Endothelial cell (in vitro differentiated cells): Measurements from ENCODE around the gene COBL. TPM values are rescaled to one million over a fixed set of nuclear protein-coding genes. Genes with fewer than 3 reads are reported as not detected.

Source experiments
- DNase-seq: peaks from one replicate; pipeline ENCODE4 v3.0.0; 2021; ENCODE audit warnings: low spot score
- H3K27ac Mint-ChIP-seq: one replicate; pipeline ENCODE4 v1.8.0; 2021; ENCODE audit warnings: mixed read lengths, inconsistent platforms; ENCODE audit not compliant: unreplicated experiment
- H3K27me3 Mint-ChIP-seq: one replicate; pipeline ENCODE4 v1.8.0; 2021; ENCODE audit warnings: mild to moderate bottlenecking, moderate library complexity, mixed read lengths, inconsistent platforms; ENCODE audit not compliant: unreplicated experiment
- H3K36me3 Mint-ChIP-seq: one replicate; pipeline ENCODE4 v1.8.0; 2021; ENCODE audit warnings: mild to moderate bottlenecking, low read depth, mixed read lengths, inconsistent platforms; ENCODE audit not compliant: unreplicated experiment
- H3K4me1 Mint-ChIP-seq: one replicate; pipeline ENCODE4 v1.8.0; 2021; ENCODE audit warnings: mild to moderate bottlenecking, mixed read lengths, inconsistent platforms; ENCODE audit not compliant: unreplicated experiment
- H3K4me3 Mint-ChIP-seq: one replicate; pipeline ENCODE4 v1.8.0; 2021; ENCODE audit warnings: mild to moderate bottlenecking, mixed read lengths, inconsistent platforms; ENCODE audit not compliant: unreplicated experiment
- H3K9me3 Mint-ChIP-seq: one replicate; pipeline ENCODE4 v1.8.0; 2021; ENCODE audit warnings: mixed read lengths, inconsistent platforms; ENCODE audit not compliant: unreplicated experiment
- CTCF ChIP-seq: fragments of 200-600 bp; sonication (generic); IDR thresholded peaks from one replicate; pipeline ENCODE4 v1.5.0; 2021; ENCODE audit warnings: antibody characterized with exemption; ENCODE audit not compliant: unreplicated experiment
- total RNA-seq: library from RNA; stranded (reverse); fragmentation: NEBNext Ultra II Directional; extraction: Animal tissue kit (Norgen Biotek cat#: 25700); gene quantifications from one replicate; pipeline ENCODE4 v1.2.1, GENCODE V29; 2021; ENCODE audit not compliant: unreplicated experiment

COBL gene
- total RNA-seq, 1 donor from 2014 or later, result 1.8 TPM

- Mint-ChIP-seq H3K36me3 (no peaks in the 10 kb centered on the region), H3K4me1 (no peaks in the 10 kb centered on the region), H3K27ac (no peak overlapping the region), H3K4me3 (no peak overlapping the region), H3K9me3 (no peaks in the 10 kb centered on the region), H3K27me3 (peaks cover 4% of the 10 kb centered on the region)
- DNase-seq, result no peak
- no peak for TF ChIP-seq CTCF
Measured at GRCh38 chr7:51274955-51275354, 41.7 kb downstream of the COBL start.

- Mint-ChIP-seq H3K36me3 (no peaks in the 10 kb centered on the region), H3K4me1 (no peaks in the 10 kb centered on the region), H3K27me3 (peaks cover 4% of the 10 kb centered on the region), H3K4me3 (no peak overlapping the region), H3K27ac (no peak overlapping the region), H3K9me3 (no peaks in the 10 kb centered on the region)
- no peak for TF ChIP-seq CTCF
- DNase-seq, result no peak
Measured at GRCh38 chr7:51274001-51274400, 42.6 kb downstream of the COBL start.

GRCh38 chr7:51273360-51273759 lies 43.2 kb downstream of the COBL start:
- no peaks in the 10 kb centered on the region for H3K36me3 Mint-ChIP-seq
- no peak overlapping the region for H3K4me3 Mint-ChIP-seq
- no peak overlapping the region for H3K27ac Mint-ChIP-seq
- peaks cover 4% of the 10 kb centered on the region for H3K27me3 Mint-ChIP-seq
- DNase-seq, result no peak
- H3K4me1 Mint-ChIP-seq, result no peaks in the 10 kb centered on the region
- TF ChIP-seq CTCF, result no peak
- H3K9me3 Mint-ChIP-seq, result no peaks in the 10 kb centered on the region

GRCh38 chr7:51270965-51271364 lies 45.6 kb downstream of the COBL start:
- Mint-ChIP-seq H3K27me3 (peaks cover 6% of the 10 kb centered on the region), H3K36me3 (no peaks in the 10 kb centered on the region), H3K9me3 (no peaks in the 10 kb centered on the region), H3K4me3 (no peak overlapping the region), H3K4me1 (no peaks in the 10 kb centered on the region), H3K27ac (no peak overlapping the region)
- no peak for TF ChIP-seq CTCF
- DNase-seq, result no peak

- H3K27me3 Mint-ChIP-seq, result peaks cover 4% of the 10 kb centered on the region
- no peak for TF ChIP-seq CTCF
- no peak overlapping the region for H3K27ac Mint-ChIP-seq
- no peaks in the 10 kb centered on the region for H3K4me1 Mint-ChIP-seq
- no peaks in the 10 kb centered on the region for H3K36me3 Mint-ChIP-seq
- no peaks in the 10 kb centered on the region for H3K9me3 Mint-ChIP-seq
- no peak overlapping the region for H3K4me3 Mint-ChIP-seq
- DNase-seq, result no peak
Measured at GRCh38 chr7:51269911-51270310, 46.7 kb downstream of the COBL start.
